ENCODE results near the gene TAB2.

The TAB2 gene

DNA sequence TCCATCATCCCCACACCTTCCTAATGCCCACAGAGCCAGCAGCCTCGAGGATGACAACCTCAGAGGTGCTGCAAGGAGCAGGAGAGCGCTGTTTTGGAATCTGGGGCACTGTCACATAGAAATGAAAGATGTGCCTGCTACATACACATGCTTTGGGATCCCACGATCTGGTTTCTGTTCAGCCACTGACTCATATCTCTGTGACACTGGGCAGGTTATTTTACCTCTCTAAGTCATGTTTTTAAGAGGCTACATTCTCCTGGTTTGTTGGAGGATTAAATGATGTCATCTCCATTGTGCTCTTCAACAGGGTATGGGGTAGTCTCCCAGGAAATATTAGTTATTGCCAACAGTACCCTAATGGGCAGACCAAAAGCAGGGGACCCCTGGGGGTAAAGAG is 32.6 kb upstream of the TAB2 start (continued):
- TF ChIP-seq TSHZ2 (CRISPR knock-in tag; IDR thresholded peaks at IDR 0.05), result no peak
- TF ChIP-seq ZC3H10 (CRISPR knock-in tag; IDR thresholded peaks at IDR 0.05), result no peak
- TF ChIP-seq CREB5 (CRISPR knock-in tag; IDR thresholded peaks at IDR 0.05; ENCODE audit: low read depth), result no peak
- no peak for TF ChIP-seq SNAI2 (CRISPR knock-in tag; IDR thresholded peaks at IDR 0.05)
- TF ChIP-seq TCF4 (CRISPR knock-in tag; IDR thresholded peaks at IDR 0.05; ENCODE audit: borderline replicate concordance), result no peak

- no peak for TF ChIP-seq TCF4 (CRISPR knock-in tag; IDR thresholded peaks at IDR 0.05; ENCODE audit: borderline replicate concordance)
- no peak for TF ChIP-seq GLIS3 (CRISPR knock-in tag; IDR thresholded peaks at IDR 0.05)
- no peak for TF ChIP-seq ZNF70 (CRISPR knock-in tag; IDR thresholded peaks at IDR 0.05)
- no peak for TF ChIP-seq OSR1 (CRISPR knock-in tag; IDR thresholded peaks at IDR 0.05)
- ATAC-seq, result no peak
Observed at GRCh38 chr6:149285626-149286025, 31.9 kb upstream of the TAB2 start.

DNA sequence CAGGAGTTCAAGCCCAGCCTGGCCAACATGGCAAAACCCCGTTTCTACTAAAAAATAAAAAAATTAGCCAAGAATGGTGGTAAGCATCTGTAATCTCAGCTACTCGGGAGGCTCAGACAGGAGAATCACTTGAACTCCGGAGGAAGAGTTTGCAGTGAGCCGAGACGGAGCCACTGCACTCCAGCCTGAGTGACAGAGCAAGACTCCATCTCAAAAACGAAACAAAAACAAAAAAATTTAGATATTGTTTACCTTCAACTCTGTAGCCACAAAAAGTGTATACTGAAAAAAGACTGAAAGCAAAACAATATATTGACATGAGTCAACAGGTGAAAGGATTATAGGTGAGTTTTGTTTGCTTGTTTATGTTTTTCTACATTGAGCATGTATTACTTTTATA is 30.6 kb upstream of the TAB2 start:
- TF ChIP-seq ZNF565 (CRISPR knock-in tag; conservative IDR thresholded peaks at IDR 0.05; ENCODE audit: low read depth) (no peak), ZFP3 (CRISPR knock-in tag; IDR thresholded peaks at IDR 0.05) (no peak), TCF4 (CRISPR knock-in tag; IDR thresholded peaks at IDR 0.05; ENCODE audit: borderline replicate concordance) (no peak), GLIS3 (CRISPR knock-in tag; IDR thresholded peaks at IDR 0.05) (no peak), ESRRG (CRISPR knock-in tag; IDR thresholded peaks at IDR 0.05) (no peak), ISL1 (CRISPR knock-in tag; IDR thresholded peaks at IDR 0.05) (no peak), OSR1 (CRISPR knock-in tag; IDR thresholded peaks at IDR 0.05) (no peak), CREB5 (CRISPR knock-in tag; IDR thresholded peaks at IDR 0.05; ENCODE audit: low read depth) (no peak), PATZ1 (CRISPR knock-in tag; IDR thresholded peaks at IDR 0.05; ENCODE audit: borderline replicate concordance) (no peak), BACH2 (CRISPR knock-in tag; IDR thresholded peaks at IDR 0.05; ENCODE audit: borderline replicate concordance) (no peak), PPARA (CRISPR knock-in tag; IDR thresholded peaks at IDR 0.05; ENCODE audit: borderline replicate concordance) (no peak), TOX (CRISPR knock-in tag; IDR thresholded peaks at IDR 0.05; ENCODE audit: borderline replicate concordance) (no peak), ZNF8 (CRISPR knock-in tag; IDR thresholded peaks at IDR 0.05) (no peak), ARNTL (CRISPR knock-in tag; IDR thresholded peaks at IDR 0.05; ENCODE audit: borderline replicate concordance, low read depth) (no peak), ZNF70 (CRISPR knock-in tag; IDR thresholded peaks at IDR 0.05) (no peak)
- TF ChIP-seq, protein P1, sequence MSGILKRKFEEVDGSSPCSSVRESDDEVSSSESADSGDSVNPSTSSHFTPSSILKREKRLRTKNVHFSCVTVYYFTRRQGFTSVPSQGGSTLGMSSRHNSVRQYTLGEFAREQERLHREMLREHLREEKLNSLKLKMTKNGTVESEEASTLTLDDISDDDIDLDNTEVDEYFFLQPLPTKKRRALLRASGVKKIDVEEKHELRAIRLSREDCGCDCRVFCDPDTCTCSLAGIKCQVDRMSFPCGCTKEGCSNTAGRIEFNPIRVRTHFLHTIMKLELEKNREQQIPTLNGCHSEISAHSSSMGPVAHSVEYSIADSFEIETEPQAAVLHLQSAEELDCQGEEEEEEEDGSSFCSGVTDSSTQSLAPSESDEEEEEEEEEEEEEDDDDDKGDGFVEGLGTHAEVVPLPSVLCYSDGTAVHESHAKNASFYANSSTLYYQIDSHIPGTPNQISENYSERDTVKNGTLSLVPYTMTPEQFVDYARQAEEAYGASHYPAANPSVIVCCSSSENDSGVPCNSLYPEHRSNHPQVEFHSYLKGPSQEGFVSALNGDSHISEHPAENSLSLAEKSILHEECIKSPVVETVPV (CRISPR knock-in tag; IDR thresholded peaks at IDR 0.05), result no peak
- no peak for ATAC-seq

- no peak for ATAC-seq
Observed at GRCh38 chr6:149289192-149289781, 28.2 kb upstream of the TAB2 start.

More at GRCh38 chr6:149289192-149289781, 28.2 kb upstream of the TAB2 start:
- TF ChIP-seq ESRRG (CRISPR knock-in tag; IDR thresholded peaks at IDR 0.05) (no peak), ZNF70 (CRISPR knock-in tag; IDR thresholded peaks at IDR 0.05) (no peak), PATZ1 (CRISPR knock-in tag; IDR thresholded peaks at IDR 0.05; ENCODE audit: borderline replicate concordance) (no peak), GLIS3 (CRISPR knock-in tag; IDR thresholded peaks at IDR 0.05) (no peak), TOX (CRISPR knock-in tag; IDR thresholded peaks at IDR 0.05; ENCODE audit: borderline replicate concordance) (no peak), TSHZ2 (CRISPR knock-in tag; IDR thresholded peaks at IDR 0.05) (no peak), ZC3H10 (CRISPR knock-in tag; IDR thresholded peaks at IDR 0.05) (no peak), RARB (CRISPR knock-in tag; IDR thresholded peaks at IDR 0.05) (no peak), TCF4 (CRISPR knock-in tag; IDR thresholded peaks at IDR 0.05; ENCODE audit: borderline replicate concordance) (no peak)

All from SK-N-SH treated with all-trans-retinoic acid at 6 μM for 48 hours (cell line).